Measurements from ENCODE around the gene CRACR2A.
A peak's percentile ranks its signal among the peaks of the same experiment; 100 is the strongest.

The CRACR2A gene

GRCh38 chr12:3685830-3686229, 67.1 kb downstream of the CRACR2A start:
- Histone ChIP-seq H3K4me3 (ENCODE audit: control insufficient read depth in 1 of 7, extremely low read depth in 1 of 7, insufficient read depth in 4 of 7, low read depth in 2 of 7, low read length in 6 of 7) (no peak overlapping the region), H3K9me3 (ENCODE audit: control extremely low read depth in 1 of 5, control insufficient read depth in 4 of 5, insufficient read depth in 2 of 5, low read depth in 1 of 5, low read length in 4 of 5) (peaks cover 0 to 3% (median 0%) of the 10 kb centered on the region in 5 experiments), H3K4me1 (ENCODE audit: control extremely low read depth in 1 of 4, control insufficient read depth in 4 of 4, insufficient read depth in 4 of 4, low read length in 3 of 4) (no peaks in the 10 kb centered on the region), H3K36me3 (ENCODE audit: control insufficient read depth in 4 of 4, insufficient read depth in 4 of 4, low read length in 3 of 4) (peaks cover 2 to 10% (median 8%) of the 10 kb centered on the region in 4 experiments), H3K27ac (ENCODE audit: insufficient read depth in 1 of 2, low read depth in 1 of 2, low read length in 2 of 2, poor library complexity in 1 of 2, severe bottlenecking in 2 of 2) (no peak overlapping the region), H3K27me3 (replicated peaks in 2 of 5; ENCODE audit: control insufficient read depth in 4 of 5, insufficient read depth in 5 of 5, low read length in 4 of 5) (no peaks in the 10 kb centered on the region)
- no peak for DNase-seq
- WGBS (ENCODE audit: insufficient coverage): no CpG with 5 or more reads among the region's 1 CpG
- CTCF ChIA-PET: no interaction called here
- POLR2A ChIA-PET: no interaction called here

- ChIA-PET POLR2A (no interaction called here), CTCF (interaction anchor here (0.8 kb wide), 1 partner anchor 17 kb away, joined by 3 read pairs; no protein-coding TSS in a partner anchor)
- WGBS (ENCODE audit: insufficient coverage): 94% methylated on average over 8 of the region's 12 CpGs
Observed at GRCh38 chr12:3684449-3685051, 68.4 kb downstream of the CRACR2A start.

GRCh38 chr12:3683670-3684069, 69.2 kb downstream of the CRACR2A start:
- CTCF ChIA-PET: interaction anchor here (0.5 to 0.8 kb wide), 2 partner anchors 16 to 28 kb away, joined by 3 read pairs; no protein-coding TSS in a partner anchor
- H3K4me3 ChIP-seq (ENCODE audit: control insufficient read depth in 1 of 7, extremely low read depth in 1 of 7, insufficient read depth in 4 of 7, low read depth in 2 of 7, low read length in 6 of 7): no peak overlapping the region
- no peaks in the 10 kb centered on the region for H3K27me3 ChIP-seq (replicated peaks in 2 of 5; ENCODE audit: control insufficient read depth in 4 of 5, insufficient read depth in 5 of 5, low read length in 4 of 5)
- no peak overlapping the region for H3K27ac ChIP-seq (ENCODE audit: insufficient read depth in 1 of 2, low read depth in 1 of 2, low read length in 2 of 2, poor library complexity in 1 of 2, severe bottlenecking in 2 of 2)
- 95% methylated on average over 3 of the region's 4 CpGs for WGBS (ENCODE audit: insufficient coverage)
- POLR2A ChIA-PET: no interaction called here
- H3K4me1 ChIP-seq (ENCODE audit: control extremely low read depth in 1 of 4, control insufficient read depth in 4 of 4, insufficient read depth in 4 of 4, low read length in 3 of 4): no peaks in the 10 kb centered on the region
- peaks cover 11 to 28% (median 20%) of the 10 kb centered on the region in 4 experiments for H3K36me3 ChIP-seq (ENCODE audit: control insufficient read depth in 4 of 4, insufficient read depth in 4 of 4, low read length in 3 of 4)
- H3K9me3 ChIP-seq (ENCODE audit: control extremely low read depth in 1 of 5, control insufficient read depth in 4 of 5, insufficient read depth in 2 of 5, low read depth in 1 of 5, low read length in 4 of 5): no peaks in the 10 kb centered on the region
- peak in 1 of 3 donors; percentile 3 for DNase-seq

More at GRCh38 chr12:3684449-3685051, 68.4 kb downstream of the CRACR2A start:
- DNase-seq: no peak
- Histone ChIP-seq H3K4me3 (ENCODE audit: control insufficient read depth in 1 of 7, extremely low read depth in 1 of 7, insufficient read depth in 4 of 7, low read depth in 2 of 7, low read length in 6 of 7) (no peak overlapping the region), H3K9me3 (ENCODE audit: control extremely low read depth in 1 of 5, control insufficient read depth in 4 of 5, insufficient read depth in 2 of 5, low read depth in 1 of 5, low read length in 4 of 5) (no peaks in the 10 kb centered on the region), H3K27me3 (replicated peaks in 2 of 5; ENCODE audit: control insufficient read depth in 4 of 5, insufficient read depth in 5 of 5, low read length in 4 of 5) (no peaks in the 10 kb centered on the region), H3K4me1 (ENCODE audit: control extremely low read depth in 1 of 4, control insufficient read depth in 4 of 4, insufficient read depth in 4 of 4, low read length in 3 of 4) (no peaks in the 10 kb centered on the region), H3K27ac (ENCODE audit: insufficient read depth in 1 of 2, low read depth in 1 of 2, low read length in 2 of 2, poor library complexity in 1 of 2, severe bottlenecking in 2 of 2) (no peak overlapping the region), H3K36me3 (ENCODE audit: control insufficient read depth in 4 of 4, insufficient read depth in 4 of 4, low read length in 3 of 4) (peaks cover 5 to 20% (median 14%) of the 10 kb centered on the region in 4 experiments)

GRCh38 chr12:3681595-3682061, 71.3 kb downstream of the CRACR2A start:
- no peak for DNase-seq
- H3K9me3 ChIP-seq (ENCODE audit: control extremely low read depth in 1 of 5, control insufficient read depth in 4 of 5, insufficient read depth in 2 of 5, low read depth in 1 of 5, low read length in 4 of 5): no peaks in the 10 kb centered on the region
- H3K27me3 ChIP-seq (replicated peaks in 2 of 5; ENCODE audit: control insufficient read depth in 4 of 5, insufficient read depth in 5 of 5, low read length in 4 of 5): no peaks in the 10 kb centered on the region
- H3K36me3 ChIP-seq (ENCODE audit: control insufficient read depth in 4 of 4, insufficient read depth in 4 of 4, low read length in 3 of 4): peaks cover 12 to 45% (median 26%) of the 10 kb centered on the region in 4 experiments
- H3K4me1 ChIP-seq (ENCODE audit: control extremely low read depth in 1 of 4, control insufficient read depth in 4 of 4, insufficient read depth in 4 of 4, low read length in 3 of 4): no peaks in the 10 kb centered on the region
- POLR2A ChIA-PET: no interaction called here
- CTCF ChIA-PET: interaction anchor here (1.1 to 2.3 kb wide), 2 partner anchors 12 to 382 kb away, joined by 4 to 5 read pairs; no protein-coding TSS in a partner anchor
- H3K4me3 ChIP-seq (ENCODE audit: control insufficient read depth in 1 of 7, extremely low read depth in 1 of 7, insufficient read depth in 4 of 7, low read depth in 2 of 7, low read length in 6 of 7): no peak overlapping the region
- WGBS (ENCODE audit: insufficient coverage): no CpG with 5 or more reads among the region's 6 CpGs
- no peak overlapping the region for H3K27ac ChIP-seq (ENCODE audit: insufficient read depth in 1 of 2, low read depth in 1 of 2, low read length in 2 of 2, poor library complexity in 1 of 2, severe bottlenecking in 2 of 2)

GRCh38 chr12:3680919-3681594, 71.9 kb downstream of the CRACR2A start:
- no peaks in the 10 kb centered on the region for H3K27me3 ChIP-seq (replicated peaks in 2 of 5; ENCODE audit: control insufficient read depth in 4 of 5, insufficient read depth in 5 of 5, low read length in 4 of 5)
- 100% methylated on average over 6 of the region's 8 CpGs for WGBS (ENCODE audit: insufficient coverage)
- no peak overlapping the region for H3K4me3 ChIP-seq (ENCODE audit: control insufficient read depth in 1 of 7, extremely low read depth in 1 of 7, insufficient read depth in 4 of 7, low read depth in 2 of 7, low read length in 6 of 7)
- H3K4me1 ChIP-seq (ENCODE audit: control extremely low read depth in 1 of 4, control insufficient read depth in 4 of 4, insufficient read depth in 4 of 4, low read length in 3 of 4): no peaks in the 10 kb centered on the region
- H3K36me3 ChIP-seq (ENCODE audit: control insufficient read depth in 4 of 4, insufficient read depth in 4 of 4, low read length in 3 of 4): peaks cover 12 to 48% (median 27%) of the 10 kb centered on the region in 4 experiments
- no peaks in the 10 kb centered on the region for H3K9me3 ChIP-seq (ENCODE audit: control extremely low read depth in 1 of 5, control insufficient read depth in 4 of 5, insufficient read depth in 2 of 5, low read depth in 1 of 5, low read length in 4 of 5)
- DNase-seq: no peak
- H3K27ac ChIP-seq (ENCODE audit: insufficient read depth in 1 of 2, low read depth in 1 of 2, low read length in 2 of 2, poor library complexity in 1 of 2, severe bottlenecking in 2 of 2): no peak overlapping the region
- CTCF ChIA-PET: interaction anchor here (1.1 to 2.3 kb wide), 3 partner anchors 11 to 382 kb away, joined by 4 to 5 read pairs (median 5); no protein-coding TSS in a partner anchor
- POLR2A ChIA-PET: no interaction called here

- WGBS (ENCODE audit: insufficient coverage): 85% methylated on average over 3 of the region's 3 CpGs
- ChIA-PET CTCF (interaction anchor here (0.6 to 2.3 kb wide), 5 partner anchors 9 to 431 kb away, joined by 3 to 5 read pairs (median 3); no protein-coding TSS in a partner anchor), POLR2A (no interaction called here)
- Histone ChIP-seq H3K4me3 (ENCODE audit: control insufficient read depth in 1 of 7, extremely low read depth in 1 of 7, insufficient read depth in 4 of 7, low read depth in 2 of 7, low read length in 6 of 7) (no peak overlapping the region), H3K27ac (ENCODE audit: insufficient read depth in 1 of 2, low read depth in 1 of 2, low read length in 2 of 2, poor library complexity in 1 of 2, severe bottlenecking in 2 of 2) (no peak overlapping the region), H3K36me3 (ENCODE audit: control insufficient read depth in 4 of 4, insufficient read depth in 4 of 4, low read length in 3 of 4) (peaks cover 12 to 51% (median 30%) of the 10 kb centered on the region in 4 experiments), H3K27me3 (replicated peaks in 2 of 5; ENCODE audit: control insufficient read depth in 4 of 5, insufficient read depth in 5 of 5, low read length in 4 of 5) (no peaks in the 10 kb centered on the region), H3K4me1 (ENCODE audit: control extremely low read depth in 1 of 4, control insufficient read depth in 4 of 4, insufficient read depth in 4 of 4, low read length in 3 of 4) (no peaks in the 10 kb centered on the region), H3K9me3 (ENCODE audit: control extremely low read depth in 1 of 5, control insufficient read depth in 4 of 5, insufficient read depth in 2 of 5, low read depth in 1 of 5, low read length in 4 of 5) (no peaks in the 10 kb centered on the region)
- no peak for DNase-seq
Observed at GRCh38 chr12:3679831-3680230, 73.1 kb downstream of the CRACR2A start.

- Histone ChIP-seq H3K27me3 (replicated peaks in 2 of 5; ENCODE audit: control insufficient read depth in 4 of 5, insufficient read depth in 5 of 5, low read length in 4 of 5) (no peaks in the 10 kb centered on the region), H3K4me1 (ENCODE audit: control extremely low read depth in 1 of 4, control insufficient read depth in 4 of 4, insufficient read depth in 4 of 4, low read length in 3 of 4) (no peaks in the 10 kb centered on the region), H3K27ac (ENCODE audit: insufficient read depth in 1 of 2, low read depth in 1 of 2, low read length in 2 of 2, poor library complexity in 1 of 2, severe bottlenecking in 2 of 2) (no peak overlapping the region), H3K9me3 (ENCODE audit: control extremely low read depth in 1 of 5, control insufficient read depth in 4 of 5, insufficient read depth in 2 of 5, low read depth in 1 of 5, low read length in 4 of 5) (no peaks in the 10 kb centered on the region), H3K36me3 (ENCODE audit: control insufficient read depth in 4 of 4, insufficient read depth in 4 of 4, low read length in 3 of 4) (peaks cover 10 to 68% (median 37%) of the 10 kb centered on the region in 4 experiments), H3K4me3 (ENCODE audit: control insufficient read depth in 1 of 7, extremely low read depth in 1 of 7, insufficient read depth in 4 of 7, low read depth in 2 of 7, low read length in 6 of 7) (no peak overlapping the region)
- ChIA-PET POLR2A (no interaction called here), CTCF (no interaction called here)
- no peak for DNase-seq
- WGBS (ENCODE audit: insufficient coverage): 100% methylated on average over 5 of the region's 5 CpGs
Observed at GRCh38 chr12:3677609-3678008, 75.3 kb downstream of the CRACR2A start.
